Right ventricle myocardium inferior (tissue), 1 donor: ENCODE measurements around the gene SLC12A8. TPM values are rescaled to one million over a fixed set of nuclear protein-coding genes. Genes with fewer than 3 reads are reported as not detected.

ENCODE experiments used
- ATAC-seq: fragments of 200-7000 bp; cut with Tn5 transposase; one replicate; pipeline ENCODE4 v1.9.1; 2020; ENCODE audit warnings: mild to moderate bottlenecking, moderate library complexity
- DNase-seq: peaks from one replicate; pipeline ENCODE4 v3.0.0; 2021; ENCODE audit errors: missing footprints
- intact Hi-C: fragments of 100-400 bp; cut with DNase I; formaldehyde crosslinking; loops from one replicate; pipeline ENCODE4 v1.11.0; 2022
- total RNA-seq: library from RNA; stranded (reverse); fragmentation: NEBNext Ultra II Directional; extraction: Animal tissue kit (Norgen Biotek cat#: 25700); gene quantifications from one replicate; pipeline ENCODE4 v1.2.1, GENCODE V29; 2021
- donor health status: DM: no; HTN: yes; CAD: no; lungs with severe emphysema.

SLC12A8 gene
- total RNA-seq, 1 donor from 2014 or later, result 0.19 TPM

DNA sequence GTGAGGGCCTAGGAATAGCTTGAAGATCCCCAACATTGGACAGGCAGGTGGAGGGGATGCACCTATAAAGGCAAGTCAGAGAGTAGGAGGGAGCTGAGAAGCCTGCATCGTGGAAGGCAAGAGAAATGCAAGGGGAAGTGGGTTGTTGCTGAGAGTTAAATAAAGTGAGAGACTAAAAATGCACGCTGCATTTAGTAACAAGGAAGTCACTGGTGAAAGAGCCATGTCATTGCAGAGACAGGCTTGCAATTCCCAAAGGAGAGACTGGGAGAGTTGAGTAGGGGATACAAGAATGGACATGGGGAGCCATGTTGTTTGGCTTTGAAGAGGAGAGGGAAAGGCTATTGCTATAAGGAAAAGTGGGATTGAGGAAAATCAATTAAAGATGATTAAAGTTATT is 79.7 kb downstream of the SLC12A8 start:
- ATAC-seq, result no peak
- DNase-seq, result no peak
- intact Hi-C loops, result no loop called here

DNA sequence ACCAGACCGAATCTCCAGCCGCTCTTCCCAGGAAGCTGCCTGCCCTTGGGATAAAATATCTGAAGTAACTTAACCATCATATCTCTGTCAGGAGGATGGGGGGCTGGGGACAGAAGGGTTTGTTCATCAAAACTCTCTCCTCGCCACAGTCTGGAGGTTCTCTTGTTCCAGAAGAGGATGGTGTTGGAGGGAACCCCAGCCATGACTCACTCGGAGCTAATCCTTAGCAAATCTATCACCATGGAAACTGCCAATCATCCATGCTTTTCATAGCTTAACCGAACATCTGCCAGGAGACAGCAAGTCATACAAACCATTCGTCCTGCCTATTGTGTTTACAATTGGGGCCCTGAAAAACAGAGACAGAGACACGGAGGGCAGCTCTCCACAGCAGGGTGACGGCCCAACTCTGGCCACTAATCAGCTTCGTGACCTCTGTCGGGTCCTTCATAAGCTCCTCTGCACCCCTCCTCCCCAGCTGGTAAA is 83.0 kb downstream of the SLC12A8 start:
- intact Hi-C loops, result no loop called here
- ATAC-seq (peak; percentile 52), DNase-seq (no peak)

DNA sequence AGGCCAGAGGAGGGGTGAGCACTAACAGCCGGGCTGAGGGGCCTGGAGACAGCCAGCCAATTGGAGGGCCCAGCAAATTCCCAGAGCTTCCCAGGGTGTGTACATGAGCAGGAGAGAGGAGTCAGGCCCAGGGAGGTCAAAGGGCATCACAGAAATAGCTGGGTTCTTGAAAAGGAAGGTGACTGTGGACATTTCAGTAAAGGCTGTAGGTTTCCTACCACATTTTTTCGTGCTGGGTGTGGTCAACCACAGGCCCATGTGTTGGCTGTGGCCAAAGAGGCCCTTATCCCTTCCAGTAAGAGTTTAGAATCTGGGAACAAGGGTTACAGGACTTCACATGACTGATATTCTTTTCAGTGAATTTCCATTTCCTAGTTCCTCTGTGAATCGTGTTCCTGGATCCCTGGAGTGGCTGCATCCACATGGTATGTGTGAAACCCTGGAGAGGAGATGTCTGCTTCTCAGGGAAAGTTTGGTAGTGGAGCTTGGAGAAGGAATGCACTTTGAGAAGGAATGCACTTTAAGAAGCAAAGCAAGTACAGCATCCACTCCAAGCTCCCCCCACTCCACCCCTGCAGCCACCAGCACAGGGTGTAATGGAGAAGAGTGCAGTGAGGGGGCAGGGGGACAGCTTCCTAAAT is 83.6 kb downstream of the SLC12A8 start:
- no peak for DNase-seq
- ATAC-seq, result no peak
- intact Hi-C loops, result no loop called here

- ATAC-seq, result no peak
- no peak for DNase-seq
- intact Hi-C loops, result no loop called here
Observed at GRCh38 chr3:125126323-125126722, 86.2 kb downstream of the SLC12A8 start.

DNA sequence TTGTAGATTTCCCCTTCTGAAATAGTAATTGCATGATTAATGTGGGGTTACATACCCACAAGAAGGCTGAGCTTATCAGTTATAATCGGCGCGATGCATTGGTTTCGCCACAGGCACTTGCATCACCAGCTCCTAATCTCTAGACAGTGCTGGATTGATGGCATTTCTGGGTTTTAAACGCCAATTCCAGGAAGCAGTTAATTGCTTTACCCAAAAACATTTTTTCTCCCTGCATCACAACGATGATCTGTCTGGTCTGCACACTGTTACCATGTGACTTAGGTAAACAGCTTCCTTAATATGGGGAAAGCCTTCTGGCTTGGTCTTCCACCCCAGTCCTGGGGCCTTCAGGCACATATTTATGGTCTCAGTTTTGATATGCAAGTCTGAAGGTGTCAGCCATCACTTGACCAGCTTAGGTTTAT is 86.7 kb downstream of the SLC12A8 start:
- intact Hi-C loops, result no loop called here
- no peak for ATAC-seq
- no peak for DNase-seq

- intact Hi-C loops, result no loop called here
- ATAC-seq, result no peak
- DNase-seq, result no peak
Observed at GRCh38 chr3:125123451-125124305, 88.9 kb downstream of the SLC12A8 start.

DNA sequence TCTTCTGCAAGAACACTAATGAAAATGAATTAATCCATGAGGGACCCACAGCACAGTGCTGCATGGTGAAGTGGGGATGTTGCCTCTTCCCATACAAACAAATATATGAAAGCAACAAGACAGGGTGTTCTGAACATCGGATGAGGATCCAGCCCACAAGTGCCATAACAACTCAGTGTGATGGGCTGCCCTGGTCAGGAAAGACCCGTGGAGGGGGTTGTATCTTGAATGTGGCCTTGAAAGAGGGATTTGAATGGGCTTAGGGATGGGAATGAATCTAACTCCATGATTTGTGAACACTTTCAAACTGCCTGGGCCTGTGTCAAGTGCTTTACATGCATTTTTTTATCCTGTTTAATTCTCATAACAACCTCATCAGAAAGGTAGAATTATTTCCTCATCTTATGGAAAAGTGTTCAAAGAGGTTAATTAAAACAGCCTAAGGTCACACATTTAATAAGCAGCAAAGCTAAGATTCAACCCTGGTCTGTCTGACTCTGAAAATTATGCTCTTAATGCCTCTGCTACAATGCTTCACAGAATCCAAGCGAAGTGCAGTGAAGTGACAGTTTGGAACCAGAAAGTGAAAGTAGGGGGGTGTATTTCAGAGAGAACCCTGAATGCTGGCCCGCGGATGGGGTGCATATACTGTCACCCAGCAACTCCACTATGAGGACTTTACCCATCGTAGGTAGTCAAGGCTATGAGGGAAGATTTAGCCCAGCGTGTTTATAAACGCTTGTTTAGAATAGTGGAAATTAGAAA is 91.1 kb downstream of the SLC12A8 start:
- DNase-seq (no peak), ATAC-seq (no peak)
- intact Hi-C loops, result no loop called here

- intact Hi-C loops, result no loop called here
- ATAC-seq (no peak), DNase-seq (no peak)
Observed at GRCh38 chr3:125120379-125121122, 92.0 kb downstream of the SLC12A8 start.

GRCh38 chr3:125119752-125120378 is 92.7 kb downstream of the SLC12A8 start:
- DNase-seq, result no peak
- ATAC-seq, result no peak
- intact Hi-C loops, result loop anchor here (5.0 kb wide), 1 partner anchor 58 kb away; no protein-coding TSS in a partner anchor

- no peak for DNase-seq
- intact Hi-C loops, result loop anchor here (5.0 kb wide), 1 partner anchor 56 kb away; no protein-coding TSS in a partner anchor
Observed at GRCh38 chr3:125118600-125118999, 93.9 kb downstream of the SLC12A8 start.

GRCh38 chr3:125117631-125118191 is 94.8 kb downstream of the SLC12A8 start:
- no peak for ATAC-seq
- intact Hi-C loops, result loop anchor here (5.0 kb wide), 1 partner anchor 55 kb away; no protein-coding TSS in a partner anchor
- DNase-seq, result no peak

More at GRCh38 chr3:125118600-125118999, 93.9 kb downstream of the SLC12A8 start:
- no peak for ATAC-seq

DNA sequence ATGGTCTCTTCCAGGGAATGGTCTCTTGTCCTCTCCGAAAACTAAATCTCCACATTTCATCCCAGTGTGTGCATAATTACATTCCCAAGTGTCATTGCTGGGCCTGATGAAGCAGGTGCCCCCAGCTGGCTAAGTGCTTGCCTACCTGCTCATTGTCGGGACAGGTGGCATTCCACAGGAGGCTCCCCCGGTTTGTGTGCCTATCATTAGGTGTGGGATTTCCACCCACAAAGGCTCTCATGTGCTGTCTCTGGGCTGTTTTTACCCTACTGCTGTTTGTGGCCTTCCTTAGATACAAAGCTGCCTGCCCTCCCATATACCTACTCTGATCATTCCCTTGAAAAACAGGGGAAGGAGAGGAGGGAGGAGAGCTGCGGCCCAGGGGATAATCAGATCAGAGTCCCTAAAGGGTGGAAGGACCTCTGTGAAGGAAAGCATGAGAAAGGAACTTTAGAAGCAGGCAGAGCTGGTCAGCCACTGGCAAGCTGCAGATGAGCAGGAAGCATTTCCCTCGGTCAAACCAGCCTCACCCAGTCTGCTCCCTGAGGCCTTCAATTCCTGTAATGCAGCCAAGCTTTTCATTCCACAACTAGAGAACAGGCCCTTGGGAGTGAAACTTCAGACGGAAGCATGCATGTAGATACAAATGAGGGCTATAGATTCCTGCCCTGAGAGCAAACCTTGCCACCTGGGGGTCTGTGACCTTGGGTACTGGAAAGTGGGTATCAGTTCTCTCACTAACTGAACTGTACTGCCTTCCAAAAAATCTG is 96.1 kb downstream of the SLC12A8 start:
- ATAC-seq, result peak; percentile 65

DNA sequence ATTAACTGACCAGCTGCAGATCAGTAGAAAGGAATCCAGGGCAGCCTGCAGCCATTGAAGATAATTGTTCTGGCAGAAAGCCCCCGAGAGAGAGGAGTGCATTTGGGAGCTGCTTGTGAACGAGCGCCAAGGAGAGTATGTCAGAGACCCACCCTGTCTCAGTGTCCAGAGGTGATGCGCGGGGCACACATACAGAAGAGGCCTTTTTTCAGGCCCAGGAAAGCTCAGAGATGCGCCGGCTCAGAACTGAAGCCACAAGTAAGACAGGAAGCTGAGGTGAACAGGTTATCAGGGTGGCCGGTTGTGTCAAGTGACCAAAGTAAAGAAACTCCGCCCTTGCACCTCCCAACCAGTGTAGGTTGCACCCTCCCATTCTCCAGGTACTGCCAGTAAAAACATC is 96.9 kb downstream of the SLC12A8 start:
- peak; percentile 51 for ATAC-seq
- DNase-seq, result no peak
- intact Hi-C loops, result loop anchor here (5.0 kb wide), 1 partner anchor 53 kb away; no protein-coding TSS in a partner anchor

More for the DNA sequence above, 96.1 kb downstream of the SLC12A8 start:
- DNase-seq, result no peak
- intact Hi-C loops, result loop anchor here (5.0 kb wide), 1 partner anchor 54 kb away; no protein-coding TSS in a partner anchor

DNA sequence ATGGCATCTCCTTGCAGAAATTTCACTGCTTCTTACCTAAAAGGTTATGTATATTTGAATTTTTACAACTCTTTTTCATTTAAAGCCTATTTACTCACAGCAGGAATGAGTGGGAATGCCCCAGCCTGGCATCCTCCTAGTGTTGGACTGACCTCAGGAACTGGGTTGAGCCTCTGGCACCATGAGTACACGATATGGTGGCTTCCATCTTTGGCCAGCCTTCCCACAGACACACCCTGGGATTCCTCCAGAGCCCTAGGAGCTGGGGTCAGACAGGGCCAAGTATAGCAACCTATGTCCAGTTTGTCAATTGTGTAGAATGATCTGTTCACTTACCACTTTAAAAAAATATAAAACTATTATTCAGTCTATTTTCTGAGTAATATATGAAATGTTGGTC is 99.6 kb downstream of the SLC12A8 start:
- intact Hi-C loops, result no loop called here
- DNase-seq (no peak), ATAC-seq (no peak)

DNA sequence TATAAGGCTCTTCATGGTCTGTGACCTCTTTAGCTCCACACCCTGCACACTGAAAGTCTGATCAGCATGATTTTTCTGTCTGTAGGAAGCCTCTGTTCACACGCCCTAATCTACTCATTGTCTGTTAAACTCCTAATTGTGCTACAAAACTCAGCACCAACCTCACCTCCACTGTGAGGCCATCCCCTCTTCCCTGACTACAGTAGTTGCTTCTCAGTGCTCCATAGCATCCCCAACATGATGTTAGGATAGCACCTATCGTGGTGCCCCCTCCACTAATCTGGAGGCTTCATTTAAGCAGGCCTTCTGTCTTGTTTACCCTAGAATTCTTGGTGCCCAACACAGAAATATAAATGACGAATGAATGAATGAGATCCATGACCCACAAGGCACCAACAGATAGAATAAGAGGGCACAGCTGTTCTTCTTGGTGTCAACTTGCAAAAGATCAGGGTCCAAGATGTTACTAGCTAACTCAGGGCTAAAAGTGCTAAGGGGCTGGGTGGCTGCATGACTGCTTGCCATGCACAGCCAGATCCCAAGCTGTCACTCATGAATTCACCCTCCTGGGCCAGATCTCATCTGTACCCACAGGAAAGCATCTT is 101.6 kb downstream of the SLC12A8 start:
- ATAC-seq, result no peak
- intact Hi-C loops, result no loop called here

GRCh38 chr3:125110016-125110875 is 102.3 kb downstream of the SLC12A8 start:
- no peak for ATAC-seq
- no peak for DNase-seq

More for the DNA sequence above, 101.6 kb downstream of the SLC12A8 start:
- no peak for DNase-seq

More at GRCh38 chr3:125110016-125110875, 102.3 kb downstream of the SLC12A8 start:
- intact Hi-C loops, result no loop called here
